K562 (cell line): ENCODE measurements around the gene B3GALT4. TPM values are rescaled to one million over a fixed set of nuclear protein-coding genes. Genes with fewer than 3 reads are reported as not detected.

Experiments used
- ATAC-seq: fragments of 200-7000 bp; cut with Tn5 transposase; 3 replicates; pipeline ENCODE4 v1.9.1; 2020; ENCODE audit warnings: moderate library complexity
- BruUV-seq: library from RNA; stranded (reverse); fragments of 400-500 nt; replicated peaks from 2 replicates; lab custom pipeline; 2021; lab: Mats Ljungman, UMichigan
- CTCF ChIA-PET: fragments of 300-600 bp; formaldehyde crosslinking; extraction: SDS; loops from one replicate; lab custom pipeline; 2021; ENCODE audit warnings: low intra/inter-chr PET ratio; lab: Yijun Ruan, JAX
- POLR2A ChIA-PET: fragments of 300-600, 350-650 bp; sonication (Branson Sonifier 250); formaldehyde crosslinking; extraction: SDS; loops from one replicate; lab custom pipeline; 2021; ENCODE audit warnings: antibody characterized with exemption, inconsistent platforms; lab: Yijun Ruan, JAX
- DNase-seq, 4 experiments: peaks; one replicate each; pipeline versions ENCODE4 v3.0.0 to v3.0.0-alpha.2; 2011 to 2018; ENCODE audit warnings: low spot score in 3 of 4, mixed read lengths in 3 of 4; ENCODE audit errors: extremely low read depth in 1 of 4
- FAIRE-seq: peaks from 2 replicates; lab custom pipeline; 2011; peaks lifted over from hg19 to GRCh38; lab: Jason Lieb, UNC
- H2AFZ ChIP-seq: 2 replicates; pipeline ENCODE4 v1.6.0; 2011; ENCODE audit warnings: low read depth, low read length, control low read depth, inconsistent platforms
- H3K27ac ChIP-seq: fragments of 200-600 bp; 3 replicates; pipeline ENCODE4 v1.8.0; 2011; ENCODE audit warnings: low read depth, mild to moderate bottlenecking, control low read depth, inconsistent platforms, low read length, moderate library complexity, mixed read lengths; ENCODE audit errors: extremely low read depth
- H3K27me3 ChIP-seq, 2 experiments: fragments of 300-600 bp in 1 of 2; 2 replicates in 1 of 2; 3 replicates in 1 of 2; pipeline versions ENCODE4 v1.6.0 to v1.8.0; 2011; ENCODE audit warnings: inconsistent platforms in 2 of 2, low read length in 2 of 2, mild to moderate bottlenecking in 1 of 2, mixed read lengths in 1 of 2, moderate library complexity in 1 of 2; ENCODE audit not compliant: control insufficient read depth in 2 of 2, insufficient read depth in 2 of 2
- H3K36me3 ChIP-seq: fragments of 300-600 bp; 3 replicates; pipeline ENCODE4 v1.8.0; 2011; ENCODE audit warnings: mild to moderate bottlenecking, low read length, inconsistent platforms; ENCODE audit not compliant: control insufficient read depth, insufficient read depth
- H3K4me1 ChIP-seq, 2 experiments: fragments of 200-600 bp in 1 of 2; replicated peaks in 1 of 2; 2 replicates in 1 of 2; 3 replicates in 1 of 2; pipeline versions ENCODE4 v1.5.1 to v1.8.0; 2011; ENCODE audit warnings: inconsistent platforms in 2 of 2, low read length in 2 of 2, mild to moderate bottlenecking in 1 of 2, mixed read lengths in 1 of 2, moderate library complexity in 1 of 2; ENCODE audit not compliant: control insufficient read depth in 2 of 2, insufficient read depth in 2 of 2
- H3K4me2 ChIP-seq: 2 replicates; pipeline ENCODE4 v1.6.1; 2011; ENCODE audit warnings: low read length, control low read depth, inconsistent platforms, mixed read lengths; ENCODE audit not compliant: insufficient read depth
- H3K4me3 ChIP-seq: fragments of 200-600 bp; sonication (generic), shearing (Covaris generic); 2 replicates; pipeline ENCODE4 v1.5.1; 2016; ENCODE audit warnings: control low read depth, inconsistent platforms
- H3K79me2 ChIP-seq: fragments of 200-600 bp; 3 replicates; pipeline ENCODE4 v1.8.0; 2011; ENCODE audit warnings: low read length, inconsistent platforms; ENCODE audit not compliant: control insufficient read depth, insufficient read depth
- H3K9ac ChIP-seq, 2 experiments: 2 replicates each; pipeline versions ENCODE4 v1.6.0 to v1.6.1; 2011; ENCODE audit warnings: low read depth in 2 of 2, low read length in 2 of 2, control low read depth in 1 of 2, inconsistent platforms in 1 of 2, mild to moderate bottlenecking in 1 of 2, mixed read lengths in 1 of 2; ENCODE audit not compliant: insufficient read depth in 1 of 2
- H3K9me1 ChIP-seq: one replicate; pipeline ENCODE4 v1.6.0; 2011; ENCODE audit warnings: inconsistent platforms, mild to moderate bottlenecking, low read length, moderate library complexity; ENCODE audit not compliant: control insufficient read depth, insufficient read depth
- H3K9me3 ChIP-seq: replicated peaks from 2 replicates; pipeline ENCODE4 v1.5.1; 2011; ENCODE audit warnings: low read depth, low read length, inconsistent platforms; ENCODE audit not compliant: control insufficient read depth, insufficient read depth
- H4K20me1 ChIP-seq: replicated peaks from 2 replicates; pipeline ENCODE4 v1.6.1; 2011; ENCODE audit warnings: low read length, inconsistent platforms, mixed read lengths; ENCODE audit not compliant: control insufficient read depth, insufficient read depth
- BRCA1 ChIP-seq, 2 experiments: fragments of 450-650 bp in 1 of 2; sonication (generic) in 1 of 2; formaldehyde crosslinking in 1 of 2; IDR thresholded peaks; 2 replicates each; pipeline versions ENCODE4 v1.5.0 to v1.6.1; 2017 to 2020; ENCODE audit warnings: mild to moderate bottlenecking in 1 of 2, missing genetic modification reagents in 1 of 2
- CEBPG ChIP-seq, 3 experiments: fragments of 200-800 bp in 1 of 3; sonication (Bioruptor generic) in 1 of 3; sonication (generic) in 1 of 3; formaldehyde crosslinking in 1 of 3; IDR thresholded peaks in 2 of 3; conservative IDR thresholded peaks in 1 of 3; 2 replicates each; pipeline versions ENCODE4 v1.6.1 to v1.8.0; 2016 to 2022; ENCODE audit warnings: missing compliant biosample characterization in 2 of 3, missing genetic modification characterization in 2 of 3, mild to moderate bottlenecking in 1 of 3, missing genetic modification reagents in 1 of 3
- FOXJ3 ChIP-seq: sonication (generic); formaldehyde crosslinking; IDR thresholded peaks from 2 replicates; pipeline ENCODE4 v1.4.0; 2020; ENCODE audit warnings: mild to moderate bottlenecking, missing genetic modification reagents
- TAL1 ChIP-seq: fragments of 450-650 bp; IDR thresholded peaks from 2 replicates; pipeline ENCODE4 v1.6.1; 2016; ENCODE audit warnings: mild to moderate bottlenecking
- ZNF589 ChIP-seq: fragments of 200-800 bp; sonication (Bioruptor generic); IDR thresholded peaks from 2 replicates; pipeline ENCODE4 v1.6.1; 2016; ENCODE audit warnings: low read depth, missing genetic modification characterization, missing compliant biosample characterization
- WGBS: fragments of 100-300 bp; shearing (Covaris generic); methylation state at CpG from one replicate; pipeline ENCODE4 v1.1.6; 2016; ENCODE audit warnings: low coverage, mixed read lengths; ENCODE audit not compliant: insufficient coverage; ENCODE audit errors: missing lambda C conversion rate; 5-methylcytosine and 5-hydroxymethylcytosine counted together
- in situ Hi-C: fragments of 300-500 bp; cut with MboI; formaldehyde crosslinking; loops from 4 replicates; pipeline ENCODE4 v1.15.0; 2018; ENCODE audit warnings: inconsistent platforms, mixed read lengths
- intact Hi-C: fragments of 100-400 bp; cut with micrococcal nuclease; formaldehyde crosslinking; loops from 2 replicates; pipeline ENCODE4 v1.14.2; 2022
- microRNA-seq: library from miRNA; unstranded; fragments of <30 nt; microRNA quantifications from one replicate; pipeline ENCODE4, GENCODE V29; 2018; ENCODE audit warnings: borderline microRNAs expressed
- polyA plus RNA-seq, 8 experiments: library from polyadenylated mRNA; depleted of rRNA in 4 of 8; stranded (reverse) in 5 of 8; unstranded in 3 of 8; fragments of >200 nt; fragmentation: Nextera tagmentation in 2 of 8; fragmentation: Illumina TruSeq in 1 of 8; extraction: Ambion mirVana in 2 of 8; extraction: Trizol in 1 of 8; gene quantifications; 2 replicates each; pipeline versions ENCODE4 v1.2.1 to v1.2.3, GENCODE V29; 2011 to 2014; ENCODE audit warnings: inconsistent platforms in 1 of 8, missing spikeins in 1 of 8
- total RNA-seq, 7 experiments: library from RNA; depleted of rRNA in 6 of 7; stranded (reverse); fragments of >200 nt in 6 of 7; fragmentation: Illumina TruSeq in 2 of 7; extraction: Trizol in 2 of 7; gene quantifications; 2 replicates each; pipeline versions ENCODE4 v1.2.1 to v1.2.3, GENCODE V29; 2011 to 2021; ENCODE audit warnings: low replicate concordance in 1 of 7
- TF ChIP-seq, protein P1 (sequence below): sonication (generic); formaldehyde crosslinking; IDR thresholded peaks from 2 replicates; pipeline ENCODE4 v1.8.0; 2022; ENCODE audit warnings: mild to moderate bottlenecking, missing genetic modification reagents

Gene B3GALT4
- total and polyA plus RNA-seq, 9 of the 15 experiments (the other 6 are each of a cell fraction or from before 2014, with no cell fraction given) = 0.11 to 1.3 (median 0.53) TPM; not detected in 1

DNA sequence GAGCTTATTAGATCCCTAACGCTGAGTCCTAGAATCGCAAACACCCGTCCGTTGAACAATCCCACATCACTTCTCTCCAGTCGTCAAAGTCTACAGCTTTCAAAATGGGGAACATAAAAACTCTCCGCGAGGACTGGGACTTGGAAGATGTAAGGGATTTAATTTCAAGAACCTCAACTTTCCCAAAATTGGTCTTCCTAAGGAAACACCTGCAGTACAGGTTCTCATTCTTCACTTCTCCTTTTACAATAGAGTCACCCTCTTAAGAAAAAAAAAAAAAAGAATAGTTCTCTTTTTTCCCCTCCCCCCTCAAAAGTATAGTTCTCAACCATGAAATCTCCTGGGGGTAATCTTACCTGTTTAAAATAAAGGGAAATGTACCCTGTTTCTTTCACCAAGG, 47.2 kb downstream of the B3GALT4 start:
- peak overlapping the region; percentile 87 to 95; a peak in 2 of 4 replicates for H3K9ac ChIP-seq
- FAIRE-seq (peak; percentile 42), ATAC-seq (no peak)

More for the DNA sequence above, 47.2 kb downstream of the B3GALT4 start:
- 0 out of 2 replicates have a peak, but pooled peaks cover 3% of the 10 kb centered on the region for H4K20me1 ChIP-seq
- DNase-seq = no peak
- BruUV-seq = no TSS peak
- H3K79me2 ChIP-seq = peaks cover 39% of the 10 kb centered on the region
- H3K36me3 ChIP-seq = peaks cover 25% of the 10 kb centered on the region
- no peaks in the 10 kb centered on the region for H3K27me3 ChIP-seq
- no peaks in the 10 kb centered on the region for H3K9me3 ChIP-seq
- CTCF ChIA-PET = no interaction called here
- peaks cover 32 to 43% of the 10 kb centered on the region in 2 experiments for H3K4me1 ChIP-seq
- TF ChIP-seq ZNF589 (CRISPR knock-in tag) = 0 out of 2 replicates have a peak, but pooled peaks have one; percentile 2
- TF ChIP-seq BRCA1 (IDR thresholded peaks at IDR 0.05) = no peak
- TF ChIP-seq BRCA1 (CRISPR knock-in tag; IDR thresholded peaks at IDR 0.05) = no peak
- TF ChIP-seq TAL1 = no peak
- TF ChIP-seq CEBPG (CRISPR knock-in tag; IDR thresholded peaks at IDR 0.05) = no peak
- TF ChIP-seq CEBPG (tag; conservative IDR thresholded peaks at IDR 0.05 in 1 of 2, IDR thresholded peaks at IDR 0.05 in 1 of 2) = no peak
- TF ChIP-seq FOXJ3 (CRISPR knock-in tag) = no peak
- TF ChIP-seq, protein P1, sequence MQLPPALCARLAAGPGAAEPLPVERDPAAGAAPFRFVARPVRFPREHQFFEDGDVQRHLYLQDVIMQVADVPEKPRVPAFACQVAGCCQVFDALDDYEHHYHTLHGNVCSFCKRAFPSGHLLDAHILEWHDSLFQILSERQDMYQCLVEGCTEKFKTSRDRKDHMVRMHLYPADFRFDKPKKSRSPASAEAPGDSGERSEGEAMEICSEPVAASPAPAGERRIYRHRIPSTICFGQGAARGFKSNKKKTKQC (CRISPR knock-in tag) = no peak
- TF ChIP-seq, all 486 proteins: peak for 1
- Histone ChIP-seq H3K4me2 (peak overlapping the region; percentile 88), H2AFZ (peak overlapping the region; percentile 98), H3K9me1 (peaks cover 3% of the 10 kb centered on the region), H3K27ac (no peak overlapping the region; the same call in 2 of the 3 replicates), H3K4me3 (peak overlapping the region; percentile 64)
- WGBS = 44% methylated on average over 7 of the region's 7 CpGs
- intact Hi-C loops (no loop called here), in situ Hi-C loops (no loop called here)
- POLR2A ChIA-PET = interaction anchor here (0.6 to 1.2 kb wide), 6 partner anchors 12 to 275 kb away, joined by 3 to 5 read pairs (median 3); no protein-coding TSS in a partner anchor

Small RNAs within 50 kb of the gene (microRNA-seq; reads per million reads assigned to microRNA genes)
- gene MIR6834 (not detected), gene MIR6873 (not detected)

Other genes starting within 250 kb of the B3GALT4 start
Only the 7 nearest of the 20 such genes appear.
- 40.2 and 41.7 TPM in 2 replicates for gene VPS52, start 5.2 kb upstream of the B3GALT4 start, total RNA-seq (2014; rRNA removed)
- 37.6 and 38.0 TPM in 2 replicates for gene VPS52, start 5.2 kb upstream of the B3GALT4 start, total RNA-seq (2014; rRNA removed; fragmentation: Illumina TruSeq; extraction: Trizol)
- gene VPS52, start 5.2 kb upstream of the B3GALT4 start, total RNA-seq (2015; rRNA removed; fragmentation: Illumina TruSeq; extraction: Trizol) = 37.0 and 40.9 TPM in 2 replicates
- gene VPS52, start 5.2 kb upstream of the B3GALT4 start, total RNA-seq (2021) = 60.2 and 67.1 TPM in 2 replicates
- gene VPS52, start 5.2 kb upstream of the B3GALT4 start, polyA plus RNA-seq (2011; rRNA removed) = 103 and 149 TPM in 2 replicates
- gene VPS52, start 5.2 kb upstream of the B3GALT4 start, polyA plus RNA-seq (2014; fragmentation: Illumina TruSeq; extraction: Trizol) = 71.9 and 84.9 TPM in 2 replicates
- gene VPS52, start 5.2 kb upstream of the B3GALT4 start, polyA plus RNA-seq (2014; fragmentation: Nextera tagmentation; extraction: Ambion mirVana) = 10 to 100 TPM; 24.4 to 37.6 TPM
- 68.2 and 69.7 TPM in 2 replicates for gene VPS52, start 5.2 kb upstream of the B3GALT4 start, polyA plus RNA-seq (2014; rRNA removed)
- gene RPS18, start 5.0 kb upstream of the B3GALT4 start, total RNA-seq (2014; rRNA removed) = 7,421 and 7,756 TPM in 2 replicates
- 8,131 and 8,358 TPM in 2 replicates for gene RPS18, start 5.0 kb upstream of the B3GALT4 start, total RNA-seq (2014; rRNA removed; fragmentation: Illumina TruSeq; extraction: Trizol)
- gene RPS18, start 5.0 kb upstream of the B3GALT4 start, total RNA-seq (2015; rRNA removed; fragmentation: Illumina TruSeq; extraction: Trizol) = 6,830 and 6,840 TPM in 2 replicates
- gene RPS18, start 5.0 kb upstream of the B3GALT4 start, total RNA-seq (2021) = 5,023 and 5,547 TPM in 2 replicates
- gene RPS18, start 5.0 kb upstream of the B3GALT4 start, polyA plus RNA-seq (2011; rRNA removed) = 10,924 and 13,776 TPM in 2 replicates
- 6,410 and 6,519 TPM in 2 replicates for gene RPS18, start 5.0 kb upstream of the B3GALT4 start, polyA plus RNA-seq (2014; fragmentation: Illumina TruSeq; extraction: Trizol)
- gene RPS18, start 5.0 kb upstream of the B3GALT4 start, polyA plus RNA-seq (2014; fragmentation: Nextera tagmentation; extraction: Ambion mirVana) = over 10,000 TPM; 14,899 to 17,516 TPM
- gene RPS18, start 5.0 kb upstream of the B3GALT4 start, polyA plus RNA-seq (2014; rRNA removed) = 10,223 and 10,563 TPM in 2 replicates
- gene WDR46, start 12.1 kb downstream of the B3GALT4 start, total RNA-seq (2014; rRNA removed) = 139 and 160 TPM in 2 replicates
- 69.9 and 87.1 TPM in 2 replicates for gene WDR46, start 12.1 kb downstream of the B3GALT4 start, total RNA-seq (2014; rRNA removed; fragmentation: Illumina TruSeq; extraction: Trizol)
- gene WDR46, start 12.1 kb downstream of the B3GALT4 start, total RNA-seq (2015; rRNA removed; fragmentation: Illumina TruSeq; extraction: Trizol) = 146 TPM in 2 replicates
- gene WDR46, start 12.1 kb downstream of the B3GALT4 start, total RNA-seq (2021) = 108 and 117 TPM in 2 replicates
- gene WDR46, start 12.1 kb downstream of the B3GALT4 start, polyA plus RNA-seq (2011; rRNA removed) = 51.8 and 80.5 TPM in 2 replicates
- 83.4 and 93.1 TPM in 2 replicates for gene WDR46, start 12.1 kb downstream of the B3GALT4 start, polyA plus RNA-seq (2014; fragmentation: Illumina TruSeq; extraction: Trizol)
- 10 to 100 TPM in 1 of 2 experiments, 1 to 10 TPM in 1; 8.9 to 27.6 TPM for gene WDR46, start 12.1 kb downstream of the B3GALT4 start, polyA plus RNA-seq (2014; fragmentation: Nextera tagmentation; extraction: Ambion mirVana)
- gene WDR46, start 12.1 kb downstream of the B3GALT4 start, polyA plus RNA-seq (2014; rRNA removed) = 89.3 and 113 TPM in 2 replicates
- gene PFDN6, start 12.5 kb downstream of the B3GALT4 start, total RNA-seq (2014; rRNA removed) = 292 and 358 TPM in 2 replicates
- 216 and 230 TPM in 2 replicates for gene PFDN6, start 12.5 kb downstream of the B3GALT4 start, total RNA-seq (2014; rRNA removed; fragmentation: Illumina TruSeq; extraction: Trizol)
- gene PFDN6, start 12.5 kb downstream of the B3GALT4 start, total RNA-seq (2015; rRNA removed; fragmentation: Illumina TruSeq; extraction: Trizol) = 236 and 241 TPM in 2 replicates
- 150 and 172 TPM in 2 replicates for gene PFDN6, start 12.5 kb downstream of the B3GALT4 start, total RNA-seq (2021)
- 125 and 200 TPM in 2 replicates for gene PFDN6, start 12.5 kb downstream of the B3GALT4 start, polyA plus RNA-seq (2011; rRNA removed)
- gene PFDN6, start 12.5 kb downstream of the B3GALT4 start, polyA plus RNA-seq (2014; fragmentation: Illumina TruSeq; extraction: Trizol) = 301 and 322 TPM in 2 replicates
- 1 to 10 TPM; 6.8 to 8.7 TPM for gene PFDN6, start 12.5 kb downstream of the B3GALT4 start, polyA plus RNA-seq (2014; fragmentation: Nextera tagmentation; extraction: Ambion mirVana)
- gene PFDN6, start 12.5 kb downstream of the B3GALT4 start, polyA plus RNA-seq (2014; rRNA removed) = 472 and 475 TPM in 2 replicates
- gene RGL2, start 21.8 kb downstream of the B3GALT4 start, total RNA-seq (2014; rRNA removed) = 14.5 and 17.9 TPM in 2 replicates
- 11.8 and 14.6 TPM in 2 replicates for gene RGL2, start 21.8 kb downstream of the B3GALT4 start, total RNA-seq (2014; rRNA removed; fragmentation: Illumina TruSeq; extraction: Trizol)
- 19.5 TPM in 2 replicates for gene RGL2, start 21.8 kb downstream of the B3GALT4 start, total RNA-seq (2015; rRNA removed; fragmentation: Illumina TruSeq; extraction: Trizol)
- 43.0 and 54.6 TPM in 2 replicates for gene RGL2, start 21.8 kb downstream of the B3GALT4 start, total RNA-seq (2021)
- 46.6 and 77.3 TPM in 2 replicates for gene RGL2, start 21.8 kb downstream of the B3GALT4 start, polyA plus RNA-seq (2011; rRNA removed)
- 27.5 and 35.1 TPM in 2 replicates for gene RGL2, start 21.8 kb downstream of the B3GALT4 start, polyA plus RNA-seq (2014; fragmentation: Illumina TruSeq; extraction: Trizol)
- gene RGL2, start 21.8 kb downstream of the B3GALT4 start, polyA plus RNA-seq (2014; fragmentation: Nextera tagmentation; extraction: Ambion mirVana) = 1 to 10 TPM; 1.8 to 3.3 TPM
- 43.1 and 57.1 TPM in 2 replicates for gene RGL2, start 21.8 kb downstream of the B3GALT4 start, polyA plus RNA-seq (2014; rRNA removed)
- 33.9 and 44.9 TPM in 2 replicates for gene TAPBP, start 37.0 kb downstream of the B3GALT4 start, total RNA-seq (2014; rRNA removed)
- gene TAPBP, start 37.0 kb downstream of the B3GALT4 start, total RNA-seq (2014; rRNA removed; fragmentation: Illumina TruSeq; extraction: Trizol) = 10.4 and 11.9 TPM in 2 replicates
- gene TAPBP, start 37.0 kb downstream of the B3GALT4 start, total RNA-seq (2015; rRNA removed; fragmentation: Illumina TruSeq; extraction: Trizol) = 22.3 and 23.1 TPM in 2 replicates
- gene TAPBP, start 37.0 kb downstream of the B3GALT4 start, total RNA-seq (2021) = 73.4 and 74.0 TPM in 2 replicates
- 10.1 and 27.3 TPM in 2 replicates for gene TAPBP, start 37.0 kb downstream of the B3GALT4 start, polyA plus RNA-seq (2011; rRNA removed)
- 23.0 and 26.8 TPM in 2 replicates for gene TAPBP, start 37.0 kb downstream of the B3GALT4 start, polyA plus RNA-seq (2014; fragmentation: Illumina TruSeq; extraction: Trizol)
- 10 to 100 TPM in 1 of 2 experiments, 1 to 10 TPM in 1; 5.6 to 10.1 TPM for gene TAPBP, start 37.0 kb downstream of the B3GALT4 start, polyA plus RNA-seq (2014; fragmentation: Nextera tagmentation; extraction: Ambion mirVana)
- 30.6 and 38.5 TPM in 2 replicates for gene TAPBP, start 37.0 kb downstream of the B3GALT4 start, polyA plus RNA-seq (2014; rRNA removed)
- gene ZBTB22, start 40.6 kb downstream of the B3GALT4 start, total RNA-seq (2014; rRNA removed) = 11.9 and 12.2 TPM in 2 replicates
- gene ZBTB22, start 40.6 kb downstream of the B3GALT4 start, total RNA-seq (2014; rRNA removed; fragmentation: Illumina TruSeq; extraction: Trizol) = 5.6 and 5.9 TPM in 2 replicates
- gene ZBTB22, start 40.6 kb downstream of the B3GALT4 start, total RNA-seq (2015; rRNA removed; fragmentation: Illumina TruSeq; extraction: Trizol) = 8.2 and 8.4 TPM in 2 replicates
- 10.0 and 11.1 TPM in 2 replicates for gene ZBTB22, start 40.6 kb downstream of the B3GALT4 start, total RNA-seq (2021)
- gene ZBTB22, start 40.6 kb downstream of the B3GALT4 start, polyA plus RNA-seq (2011; rRNA removed) = 5.8 and 9.4 TPM in 2 replicates
- 7.1 TPM in 2 replicates for gene ZBTB22, start 40.6 kb downstream of the B3GALT4 start, polyA plus RNA-seq (2014; fragmentation: Illumina TruSeq; extraction: Trizol)
- gene ZBTB22, start 40.6 kb downstream of the B3GALT4 start, polyA plus RNA-seq (2014; fragmentation: Nextera tagmentation; extraction: Ambion mirVana) = under 1 TPM; 0.21 to 0.30 TPM
- gene ZBTB22, start 40.6 kb downstream of the B3GALT4 start, polyA plus RNA-seq (2014; rRNA removed) = 8.7 and 10.3 TPM in 2 replicates